B cell (primary cell): ENCODE measurements around the gene STK33. TPM values are rescaled to one million over a fixed set of nuclear protein-coding genes. Genes with fewer than 3 reads are reported as not detected.
"Not testable (repeated sequence)": the region's sequence is repeated elsewhere in the genome, so short reads cannot be mapped to it uniquely, and the experiment has no call there.

ENCODE experiments used
- ATAC-seq: fragments of 200-7000 bp; cut with Tn5 transposase; one replicate; pipeline ENCODE4 v1.10.0; 2021; ENCODE audit warnings: low read depth, mild to moderate bottlenecking, moderate number of reproducible peaks, moderate library complexity
- CTCF ChIA-PET: fragments of 350-600 bp; sonication (Branson Sonifier 250); formaldehyde crosslinking; loops from one replicate; lab custom pipeline; 2021; ENCODE audit warnings: antibody characterized with exemption, inconsistent platforms; lab: Charles Lee
- POLR2A ChIA-PET: fragments of 350-600 bp; sonication (Branson Sonifier 250); formaldehyde crosslinking; loops from one replicate; lab custom pipeline; 2021; ENCODE audit warnings: antibody characterized with exemption; lab: Charles Lee
- DNase-seq: peaks from one replicate; pipeline ENCODE4 v3.0.0; 2013
- H2AFZ ChIP-seq: 2 replicates; pipeline ENCODE4 v1.6.1; 2012; ENCODE audit warnings: mild to moderate bottlenecking, low read depth, low read length; ENCODE audit not compliant: insufficient read depth, poor library complexity, severe bottlenecking
- H3K27ac ChIP-seq, 2 donors: 1 replicate in 1 of 2; 2 replicates in 1 of 2; pipeline ENCODE4 v1.5.1; 2012 to 2013; ENCODE audit warnings: low read length in 2 of 2, mild to moderate bottlenecking in 2 of 2, moderate library complexity in 1 of 2
- H3K27me3 ChIP-seq, 4 experiments: fragments of 200-600 bp in 1 of 4; sonication (generic) in 1 of 4; replicated peaks in 1 of 4; 1 replicate in 2 of 4; 2 replicates in 2 of 4; pipeline versions ENCODE4 v1.6.1 to v1.7.0; 2013 to 2016; ENCODE audit warnings: low read length in 3 of 4, mild to moderate bottlenecking in 2 of 4, mixed read lengths in 1 of 4, moderate library complexity in 1 of 4; ENCODE audit not compliant: insufficient read depth in 4 of 4, control insufficient read depth in 3 of 4; ENCODE audit errors: control extremely low read depth in 1 of 4
- H3K36me3 ChIP-seq, 2 experiments: replicated peaks in 1 of 2; 1 replicate in 1 of 2; 2 replicates in 1 of 2; pipeline versions ENCODE4 v1.6.1 to v1.7.1; 2013; ENCODE audit warnings: low read length in 1 of 2; ENCODE audit not compliant: insufficient read depth in 2 of 2, control insufficient read depth in 1 of 2; ENCODE audit errors: control extremely low read depth in 1 of 2, extremely low read depth in 1 of 2
- H3K4me1 ChIP-seq, 2 donors: fragments of 200-600 bp in 1 of 2; sonication (generic) in 1 of 2; 1 replicate in 1 of 2; 2 replicates in 1 of 2; pipeline versions ENCODE4 v1.5.1 to v1.6.1; 2013 to 2017; ENCODE audit warnings: low read length in 2 of 2; ENCODE audit not compliant: control insufficient read depth in 2 of 2, insufficient read depth in 2 of 2
- H3K4me2 ChIP-seq: replicated peaks from 2 replicates; pipeline ENCODE3; 2012; ENCODE audit warnings: mild to moderate bottlenecking, low read depth, low read length; ENCODE audit not compliant: poor library complexity, severe bottlenecking
- H3K4me3 ChIP-seq, 5 experiments: fragments of 200-600 bp in 1 of 5; sonication (generic) in 1 of 5; 1 replicate in 3 of 5; 2 replicates in 2 of 5; pipeline versions ENCODE4 v1.5.1 to v1.7.0; 2011 to 2016; ENCODE audit warnings: low read length in 4 of 5, mild to moderate bottlenecking in 4 of 5, low read depth in 2 of 5, control low read depth in 1 of 5, moderate library complexity in 1 of 5; ENCODE audit not compliant: insufficient read depth in 1 of 5; ENCODE audit errors: control extremely low read depth in 1 of 5, extremely low read depth in 1 of 5
- H3K79me2 ChIP-seq: fragments of 200-600 bp; sonication (generic); one replicate; pipeline ENCODE4 v1.6.0; 2016; ENCODE audit warnings: low read length; ENCODE audit not compliant: control insufficient read depth, insufficient read depth
- H3K9ac ChIP-seq: fragments of 200-600 bp; sonication (generic); 2 replicates; pipeline ENCODE4 v1.6.1; 2017; ENCODE audit warnings: mild to moderate bottlenecking, low read length, moderate library complexity
- H3K9me3 ChIP-seq, 3 donors: one replicate each; pipeline versions ENCODE4 v1.6.1 to v1.7.1; 2013; ENCODE audit warnings: low read length in 2 of 3; ENCODE audit not compliant: control insufficient read depth in 2 of 3, insufficient read depth in 1 of 3; ENCODE audit errors: control extremely low read depth in 1 of 3
- H4K20me1 ChIP-seq: 2 replicates; pipeline ENCODE4 v1.6.0; 2012; ENCODE audit warnings: mild to moderate bottlenecking, low read length; ENCODE audit not compliant: insufficient read depth, control insufficient read depth, poor library complexity, severe bottlenecking
- H3K27ac Mint-ChIP-seq: one replicate; pipeline ENCODE4 v1.8.0; 2021; ENCODE audit warnings: mixed read lengths
- H3K27me3 Mint-ChIP-seq: one replicate; pipeline ENCODE4 v1.8.0; 2021; ENCODE audit warnings: mixed read lengths
- H3K4me1 Mint-ChIP-seq: one replicate; pipeline ENCODE4 v1.8.0; 2021; ENCODE audit warnings: mixed read lengths
- H3K4me3 Mint-ChIP-seq: one replicate; pipeline ENCODE4 v1.8.0; 2021; ENCODE audit warnings: mixed read lengths
- H3K9me3 Mint-ChIP-seq: one replicate; pipeline ENCODE4 v1.8.0; 2022; ENCODE audit warnings: mixed read lengths; ENCODE audit not compliant: insufficient read depth
- WGBS: methylation state at CpG from one replicate; pipeline ENCODE4 v1.1.5; 2013; ENCODE audit warnings: missing lambda C conversion rate; ENCODE audit not compliant: insufficient coverage; 5-methylcytosine and 5-hydroxymethylcytosine counted together
- intact Hi-C: fragments of 100-400 bp; cut with micrococcal nuclease; formaldehyde crosslinking; loops from one replicate; pipeline ENCODE4 v1.10.0; 2022
- polyA plus RNA-seq: library from polyadenylated mRNA; depleted of rRNA; stranded (reverse); fragments of >200 nt; gene quantifications from 2 replicates; pipeline ENCODE4 v1.2.3, GENCODE V29; 2012
- total RNA-seq, 2 donors: library from RNA; stranded (reverse); fragments of 120-200 nt in 1 of 2; gene quantifications; 1 replicate in 1 of 2; 2 replicates in 1 of 2; pipeline versions ENCODE4 v1.2.3 to v1.2.4, GENCODE V29; 2013 to 2022

Gene STK33
- total and polyA plus RNA-seq, 2 donors (not counting 1 experiment from before 2014, with no cell fraction given) = 3.1 to 9.3 TPM

GRCh38 chr11:8467356-8467755 is 126.7 kb downstream of the STK33 start:
- H3K4me3 Mint-ChIP-seq, H3K9ac ChIP-seq, intact Hi-C loops, H3K79me2 ChIP-seq, ATAC-seq, H3K4me1 Mint-ChIP-seq, H4K20me1 ChIP-seq, CTCF ChIA-PET, H3K9me3 Mint-ChIP-seq, H3K4me1 ChIP-seq, DNase-seq, H3K27ac ChIP-seq, H3K36me3 ChIP-seq, H2AFZ ChIP-seq, POLR2A ChIA-PET, H3K27me3 Mint-ChIP-seq, H3K4me3 ChIP-seq, H3K4me2 ChIP-seq, H3K27ac Mint-ChIP-seq, H3K27me3 ChIP-seq: not testable (repeated sequence)
- H3K9me3 ChIP-seq = peaks cover 0 to 16% (median 7%) of the 10 kb centered on the region in 3 donors
- 86% methylated on average over 2 of the region's 4 CpGs for WGBS

GRCh38 chr11:8466884-8467283 is 127.1 kb downstream of the STK33 start:
- H3K36me3 ChIP-seq, H3K27me3 ChIP-seq, POLR2A ChIA-PET, H4K20me1 ChIP-seq, H3K27me3 Mint-ChIP-seq, DNase-seq, H3K4me1 ChIP-seq, CTCF ChIA-PET, H3K9me3 Mint-ChIP-seq, H3K4me2 ChIP-seq, H3K4me1 Mint-ChIP-seq, H3K9ac ChIP-seq, H3K27ac ChIP-seq, H3K79me2 ChIP-seq, ATAC-seq, H3K4me3 ChIP-seq, H3K27ac Mint-ChIP-seq, H2AFZ ChIP-seq, intact Hi-C loops, H3K4me3 Mint-ChIP-seq: not testable (repeated sequence)
- WGBS = 88% methylated on average over 3 of the region's 3 CpGs
- H3K9me3 ChIP-seq = peaks cover 0 to 16% (median 7%) of the 10 kb centered on the region in 3 donors
